NB4 (cell line): ENCODE data around the gene NCBP2.

ENCODE experiments used
- MYC ChIP-seq: IDR thresholded peaks from 2 replicates; pipeline ENCODE4 v1.6.1; 2011; ENCODE audit warnings: low read depth, low read length
- POLR2A ChIP-seq: IDR thresholded peaks from 2 replicates; pipeline ENCODE4 v1.6.1; 2011; ENCODE audit warnings: mild to moderate bottlenecking; ENCODE audit not compliant: insufficient read length; ENCODE audit errors: extremely low read depth
- TF ChIP-seq, protein P1 (sequence below): IDR thresholded peaks from one replicate; pipeline ENCODE4 v1.5.1; 2012; ENCODE audit warnings: low read depth, low read length
- TF ChIP-seq, protein P2 (sequence below): IDR thresholded peaks from 2 replicates; pipeline ENCODE4 v1.6.1; 2011; ENCODE audit warnings: low read depth, low read length

DNA sequence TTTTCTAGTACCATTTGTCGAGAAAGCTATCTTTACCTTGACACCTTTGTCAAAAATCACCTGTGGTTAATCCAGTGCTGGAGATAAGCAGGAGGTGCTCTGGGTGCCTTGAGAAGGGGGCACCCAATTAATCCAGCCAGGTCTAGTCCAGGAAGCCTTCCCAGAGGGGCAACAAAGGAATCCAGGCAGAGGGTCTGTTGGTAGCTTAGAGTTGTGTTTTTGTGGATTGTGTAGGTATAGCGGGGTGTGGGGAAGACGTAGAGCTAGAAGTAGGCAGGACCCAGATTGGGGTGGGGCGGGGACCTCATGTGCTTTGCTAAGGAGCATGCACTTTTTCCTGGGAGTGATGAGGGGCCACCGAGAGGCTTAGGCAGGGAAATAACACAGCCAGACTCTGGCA lies 32.3 kb upstream of the NCBP2 start:
- TF ChIP-seq, protein P1, sequence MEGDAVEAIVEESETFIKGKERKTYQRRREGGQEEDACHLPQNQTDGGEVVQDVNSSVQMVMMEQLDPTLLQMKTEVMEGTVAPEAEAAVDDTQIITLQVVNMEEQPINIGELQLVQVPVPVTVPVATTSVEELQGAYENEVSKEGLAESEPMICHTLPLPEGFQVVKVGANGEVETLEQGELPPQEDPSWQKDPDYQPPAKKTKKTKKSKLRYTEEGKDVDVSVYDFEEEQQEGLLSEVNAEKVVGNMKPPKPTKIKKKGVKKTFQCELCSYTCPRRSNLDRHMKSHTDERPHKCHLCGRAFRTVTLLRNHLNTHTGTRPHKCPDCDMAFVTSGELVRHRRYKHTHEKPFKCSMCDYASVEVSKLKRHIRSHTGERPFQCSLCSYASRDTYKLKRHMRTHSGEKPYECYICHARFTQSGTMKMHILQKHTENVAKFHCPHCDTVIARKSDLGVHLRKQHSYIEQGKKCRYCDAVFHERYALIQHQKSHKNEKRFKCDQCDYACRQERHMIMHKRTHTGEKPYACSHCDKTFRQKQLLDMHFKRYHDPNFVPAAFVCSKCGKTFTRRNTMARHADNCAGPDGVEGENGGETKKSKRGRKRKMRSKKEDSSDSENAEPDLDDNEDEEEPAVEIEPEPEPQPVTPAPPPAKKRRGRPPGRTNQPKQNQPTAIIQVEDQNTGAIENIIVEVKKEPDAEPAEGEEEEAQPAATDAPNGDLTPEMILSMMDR: no peak
- TF ChIP-seq, protein P2, sequence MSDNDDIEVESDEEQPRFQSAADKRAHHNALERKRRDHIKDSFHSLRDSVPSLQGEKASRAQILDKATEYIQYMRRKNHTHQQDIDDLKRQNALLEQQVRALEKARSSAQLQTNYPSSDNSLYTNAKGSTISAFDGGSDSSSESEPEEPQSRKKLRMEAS: no peak
- no peak for TF ChIP-seq POLR2A
- TF ChIP-seq MYC: no peak
